GM18858 (cell line): ENCODE data around the gene NME4.

Source experiments
- ATAC-seq: cut with Tn5 transposase; IDR thresholded peaks from one replicate; pipeline ENCODE4 v1.9.1; 2021; ENCODE audit not compliant: unreplicated experiment

Gene NME4

GRCh38 chr16:425082-425718 lies 28.2 kb downstream of the NME4 start, which contains the start of gene RAB11FIP3:
RAB11FIP3 (plus strand) TSS chr16:425649; CDS start chr16:426007, 358 bp downstream.
- peak; percentile 54 for ATAC-seq

GRCh38 chr16:425740-426114 lies 28.7 kb downstream of the NME4 start:
- peak; percentile 17 for ATAC-seq

- no peak for ATAC-seq
Measured at GRCh38 chr16:426115-426905, 29.3 kb downstream of the NME4 start.

GRCh38 chr16:426906-427249 lies 29.9 kb downstream of the NME4 start:
- no peak for ATAC-seq

GRCh38 chr16:427250-427649 lies 30.3 kb downstream of the NME4 start:
- ATAC-seq, result no peak

- ATAC-seq, result no peak
Measured at GRCh38 chr16:430904-431303, 33.9 kb downstream of the NME4 start.

- no peak for ATAC-seq
Measured at GRCh38 chr16:440627-441026, 43.6 kb downstream of the NME4 start.

GRCh38 chr16:441447-441846 lies 44.4 kb downstream of the NME4 start:
- no peak for ATAC-seq

- ATAC-seq, result no peak
Measured at GRCh38 chr16:442976-443375, 46.0 kb downstream of the NME4 start.

- no peak for ATAC-seq
Measured at GRCh38 chr16:444027-444426, 47.0 kb downstream of the NME4 start.

GRCh38 chr16:445566-445965 lies 48.6 kb downstream of the NME4 start:
- ATAC-seq, result no peak
